SK-N-SH (cell line): ENCODE results near the gene GRIN1. TPM values are rescaled to one million over a fixed set of nuclear protein-coding genes. Genes with fewer than 3 reads are reported as not detected.

Source experiments
- CTCF ChIA-PET: fragments of 300-600, 350-600 bp; formaldehyde crosslinking; extraction: SDS; loops from one replicate; lab custom pipeline; 2021; lab: Yijun Ruan, JAX
- POLR2A ChIA-PET: fragments of 350-600 bp; sonication (Branson Sonifier 250); formaldehyde crosslinking; extraction: SDS; loops from one replicate; lab custom pipeline; 2020; ENCODE audit warnings: antibody characterized with exemption, inconsistent platforms; lab: Yijun Ruan, JAX
- DNase-seq: peaks from one replicate; pipeline ENCODE4 v3.0.0; 2012
- H2AFZ ChIP-seq: fragments of 200-600 bp; sonication (generic); 2 replicates; pipeline ENCODE4 v1.8.1; 2016; ENCODE audit warnings: antibody characterized with exemption, mild to moderate bottlenecking, low read depth
- H3F3A ChIP-seq: fragments of 200-600 bp; sonication (generic); replicated peaks from 2 replicates; pipeline ENCODE3; 2016; ENCODE audit warnings: antibody characterized with exemption, mild to moderate bottlenecking; ENCODE audit not compliant: insufficient read depth
- H3K27ac ChIP-seq, 2 experiments: fragments of 200-500 bp in 1 of 2; fragments of 200-600 bp in 1 of 2; sonication (Bioruptor generic) in 1 of 2; sonication (generic), shearing (Covaris generic) in 1 of 2; 2 replicates each; pipeline versions ENCODE4 v1.5.1 to v1.6.1; 2014 to 2016; ENCODE audit warnings: low read depth in 2 of 2, inconsistent platforms in 1 of 2, low read length in 1 of 2, mild to moderate bottlenecking in 1 of 2, mixed read lengths in 1 of 2
- H3K27me3 ChIP-seq: fragments of 200-600 bp; sonication (generic), shearing (Covaris generic); 2 replicates; pipeline ENCODE4 v1.6.1; 2016; ENCODE audit warnings: mixed run types; ENCODE audit not compliant: insufficient read depth
- H3K36me3 ChIP-seq, 2 experiments: fragments of 200-500 bp in 1 of 2; fragments of 200-600 bp in 1 of 2; sonication (Bioruptor generic) in 1 of 2; sonication (generic) in 1 of 2; replicated peaks in 1 of 2; 2 replicates each; pipeline versions ENCODE3 to v1.5.1; 2014 to 2016; ENCODE audit warnings: low read length in 1 of 2, mild to moderate bottlenecking in 1 of 2; ENCODE audit not compliant: insufficient read depth in 2 of 2, control insufficient read depth in 1 of 2
- H3K4me1 ChIP-seq, 2 experiments: fragments of 200-500 bp in 1 of 2; fragments of 200-600 bp in 1 of 2; sonication (Bioruptor generic) in 1 of 2; sonication (generic), shearing (Covaris generic) in 1 of 2; 2 replicates each; pipeline versions ENCODE4 v1.5.1 to v1.6.1; 2014 to 2016; ENCODE audit warnings: low read depth in 1 of 2, low read length in 1 of 2, mixed run types in 1 of 2; ENCODE audit not compliant: insufficient read depth in 2 of 2, control insufficient read depth in 1 of 2
- H3K4me2 ChIP-seq: fragments of 200-600 bp; sonication (generic), shearing (Covaris generic); 2 replicates; pipeline ENCODE4 v1.6.1; 2017; ENCODE audit warnings: mixed run types
- H3K4me3 ChIP-seq, 2 experiments: fragments of 200-500 bp in 1 of 2; fragments of 200-600 bp in 1 of 2; sonication (Bioruptor generic) in 1 of 2; sonication (generic), shearing (Covaris generic) in 1 of 2; 2 replicates each; pipeline versions ENCODE4 v1.5.1 to v1.8.1; 2014 to 2016; ENCODE audit warnings: low read depth in 2 of 2, inconsistent platforms in 1 of 2, low read length in 1 of 2, mild to moderate bottlenecking in 1 of 2, mixed read lengths in 1 of 2, moderate library complexity in 1 of 2
- H3K79me2 ChIP-seq: fragments of 200-600 bp; sonication (generic); 2 replicates; pipeline ENCODE4 v1.8.1; 2017; ENCODE audit warnings: mild to moderate bottlenecking; ENCODE audit not compliant: insufficient read depth
- H3K9ac ChIP-seq: fragments of 200-600 bp; sonication (generic); 2 replicates; pipeline ENCODE4 v1.6.1; 2017; ENCODE audit warnings: mixed run types
- H3K9me2 ChIP-seq: fragments of 200-600 bp; sonication (generic); 2 replicates; pipeline ENCODE4 v1.6.1; 2017; ENCODE audit warnings: mixed run types
- H3K9me3 ChIP-seq: fragments of 200-600 bp; sonication (generic); 2 replicates; pipeline ENCODE4 v1.6.1; 2017; ENCODE audit warnings: mixed run types, mild to moderate bottlenecking, moderate library complexity
- H4K20me1 ChIP-seq: fragments of 200-600 bp; sonication (generic); 2 replicates; pipeline ENCODE4 v1.6.1; 2017; ENCODE audit warnings: mild to moderate bottlenecking, mixed run types; ENCODE audit not compliant: insufficient read depth
- CTCF ChIP-seq: fragments of 200-600 bp; sonication (generic); IDR thresholded peaks from 2 replicates; pipeline ENCODE4 v1.6.1; 2017; ENCODE audit warnings: antibody characterized with exemption, mild to moderate bottlenecking, moderate library complexity
- ELF1 ChIP-seq: IDR thresholded peaks from 2 replicates; pipeline ENCODE4 v1.4.0; 2012
- EP300 ChIP-seq, 2 experiments: IDR thresholded peaks; 2 replicates each; pipeline versions ENCODE4 v1.4.0 to v1.6.1; 2012; ENCODE audit warnings: borderline replicate concordance in 1 of 2, low read depth in 1 of 2, low read length in 1 of 2
- EZH2phosphoT487 ChIP-seq: fragments of 200-600 bp; sonication (generic); IDR thresholded peaks from 2 replicates; pipeline ENCODE4 v1.6.1; 2017; ENCODE audit warnings: low read depth, mixed run types, mild to moderate bottlenecking, antibody characterized with exemption, moderate library complexity, borderline replicate concordance
- FOXJ3 ChIP-seq: sonication (generic); formaldehyde crosslinking; IDR thresholded peaks from 2 replicates; pipeline ENCODE4 v1.5.1; 2020; ENCODE audit warnings: mild to moderate bottlenecking, missing genetic modification reagents
- FOXM1 ChIP-seq: IDR thresholded peaks from 2 replicates; pipeline ENCODE4 v1.4.0; 2012; ENCODE audit warnings: low read depth, mild to moderate bottlenecking
- GABPA ChIP-seq: IDR thresholded peaks from 2 replicates; pipeline ENCODE4 v1.4.0; 2012; ENCODE audit warnings: low read depth, mild to moderate bottlenecking
- MEF2A ChIP-seq: IDR thresholded peaks from 2 replicates; pipeline ENCODE4 v1.4.0; 2012; ENCODE audit warnings: low read depth, borderline replicate concordance
- POLR2AphosphoS5 ChIP-seq: IDR thresholded peaks from 2 replicates; pipeline ENCODE4 v1.6.1; 2012; ENCODE audit warnings: low read depth, low read length
- RAD21 ChIP-seq: IDR thresholded peaks from 2 replicates; pipeline ENCODE4 v1.6.1; 2012; ENCODE audit warnings: mild to moderate bottlenecking, low read length
- REST ChIP-seq: IDR thresholded peaks from 2 replicates; pipeline ENCODE4 v1.6.1; 2012; ENCODE audit warnings: mild to moderate bottlenecking, low read depth, low read length, moderate library complexity
- RFX5 ChIP-seq: IDR thresholded peaks from 2 replicates; pipeline ENCODE4 v1.6.1; 2012; ENCODE audit warnings: mild to moderate bottlenecking, improper control_type of control experiment, low read length
- TAF1 ChIP-seq: IDR thresholded peaks from 2 replicates; pipeline ENCODE4 v1.6.1; 2012; ENCODE audit warnings: low read depth, mild to moderate bottlenecking, low read length, moderate library complexity, borderline replicate concordance
- TCF12 ChIP-seq: IDR thresholded peaks from 2 replicates; pipeline ENCODE4 v1.4.0; 2012
- TEAD4 ChIP-seq: IDR thresholded peaks from 2 replicates; pipeline ENCODE4 v1.4.0; 2012; ENCODE audit warnings: mild to moderate bottlenecking, borderline replicate concordance; ENCODE audit not compliant: insufficient read depth
- USF1 ChIP-seq: IDR thresholded peaks from 2 replicates; pipeline ENCODE4 v1.4.0; 2012; ENCODE audit warnings: low read depth, borderline replicate concordance
- YY1 ChIP-seq: IDR thresholded peaks from 2 replicates; pipeline ENCODE4 v1.4.0; 2012; ENCODE audit warnings: low read depth, mild to moderate bottlenecking
- WGBS: methylation state at CpG from one replicate; pipeline ENCODE4 v1.1.6; 2017; ENCODE audit warnings: low lambda C conversion rate; 5-methylcytosine and 5-hydroxymethylcytosine counted together
- polyA plus RNA-seq, 3 experiments: library from polyadenylated mRNA; depleted of rRNA; stranded (reverse); fragments of >200 nt; gene quantifications; 2 replicates each; pipeline ENCODE4 v1.2.3, GENCODE V29; 2012
- TF ChIP-seq, protein P1 (sequence below): IDR thresholded peaks from 2 replicates; pipeline ENCODE4 v1.4.0; 2012; ENCODE audit warnings: low read depth, borderline replicate concordance
- TF ChIP-seq, protein P2 (sequence below): IDR thresholded peaks from 2 replicates; pipeline ENCODE4; 2012
- TF ChIP-seq, protein P3 (sequence below): fragments of 150-350 bp; IDR thresholded peaks from 2 replicates; pipeline ENCODE4 v1.6.1; 2016; ENCODE audit warnings: mild to moderate bottlenecking, low read depth, low read length

GRIN1 gene
- polyA plus RNA-seq, 1 of the 3 experiments (the other 2 are of a cell fraction): not detected

GRCh38 chr9:137107312-137107921 is 31.5 kb upstream of the GRIN1 start:
- H2AFZ ChIP-seq: no peak overlapping the region
- H3K4me1 ChIP-seq: no peaks in the 10 kb centered on the region
- H3K4me3 ChIP-seq: no peak overlapping the region
- no peak overlapping the region for H3K27ac ChIP-seq
- no peaks in the 10 kb centered on the region for H3K79me2 ChIP-seq
- no peaks in the 10 kb centered on the region for H3K9me2 ChIP-seq
- H3K27me3 ChIP-seq: no peaks in the 10 kb centered on the region
- no peaks in the 10 kb centered on the region for H3K9me3 ChIP-seq
- CTCF ChIA-PET: interaction anchor here (1.1 to 2.9 kb wide), 3 partner anchors 40 to 129 kb away, joined by 3 to 11 read pairs (median 4); partner anchors contain the start of gene NPDC1
- 95% methylated on average over 8 of the region's 27 CpGs for WGBS
- TF ChIP-seq, protein P1, sequence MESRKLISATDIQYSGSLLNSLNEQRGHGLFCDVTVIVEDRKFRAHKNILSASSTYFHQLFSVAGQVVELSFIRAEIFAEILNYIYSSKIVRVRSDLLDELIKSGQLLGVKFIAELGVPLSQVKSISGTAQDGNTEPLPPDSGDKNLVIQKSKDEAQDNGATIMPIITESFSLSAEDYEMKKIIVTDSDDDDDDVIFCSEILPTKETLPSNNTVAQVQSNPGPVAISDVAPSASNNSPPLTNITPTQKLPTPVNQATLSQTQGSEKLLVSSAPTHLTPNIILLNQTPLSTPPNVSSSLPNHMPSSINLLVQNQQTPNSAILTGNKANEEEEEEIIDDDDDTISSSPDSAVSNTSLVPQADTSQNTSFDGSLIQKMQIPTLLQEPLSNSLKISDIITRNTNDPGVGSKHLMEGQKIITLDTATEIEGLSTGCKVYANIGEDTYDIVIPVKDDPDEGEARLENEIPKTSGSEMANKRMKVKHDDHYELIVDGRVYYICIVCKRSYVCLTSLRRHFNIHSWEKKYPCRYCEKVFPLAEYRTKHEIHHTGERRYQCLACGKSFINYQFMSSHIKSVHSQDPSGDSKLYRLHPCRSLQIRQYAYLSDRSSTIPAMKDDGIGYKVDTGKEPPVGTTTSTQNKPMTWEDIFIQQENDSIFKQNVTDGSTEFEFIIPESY: no peak
- TF ChIP-seq RFX5 (no peak), REST (no peak), EZH2phosphoT487 (no peak), CTCF (no peak), GABPA (no peak), MEF2A (no peak), FOXM1 (no peak), RAD21 (no peak), ELF1 (no peak), YY1 (no peak), USF1 (no peak), TEAD4 (no peak), POLR2AphosphoS5 (no peak), TCF12 (no peak), FOXJ3 (CRISPR knock-in tag) (no peak), TAF1 (no peak), EP300 (IDR thresholded peaks at IDR 0.05; ENCODE audit: borderline replicate concordance in 1 of 2, low read depth in 1 of 2, low read length in 1 of 2) (no peak)
- TF ChIP-seq, protein P2, sequence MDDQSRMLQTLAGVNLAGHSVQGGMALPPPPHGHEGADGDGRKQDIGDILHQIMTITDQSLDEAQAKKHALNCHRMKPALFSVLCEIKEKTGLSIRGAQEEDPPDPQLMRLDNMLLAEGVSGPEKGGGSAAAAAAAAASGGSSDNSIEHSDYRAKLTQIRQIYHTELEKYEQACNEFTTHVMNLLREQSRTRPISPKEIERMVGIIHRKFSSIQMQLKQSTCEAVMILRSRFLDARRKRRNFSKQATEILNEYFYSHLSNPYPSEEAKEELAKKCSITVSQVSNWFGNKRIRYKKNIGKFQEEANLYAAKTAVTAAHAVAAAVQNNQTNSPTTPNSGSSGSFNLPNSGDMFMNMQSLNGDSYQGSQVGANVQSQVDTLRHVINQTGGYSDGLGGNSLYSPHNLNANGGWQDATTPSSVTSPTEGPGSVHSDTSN: no peak
- TF ChIP-seq, protein P3, sequence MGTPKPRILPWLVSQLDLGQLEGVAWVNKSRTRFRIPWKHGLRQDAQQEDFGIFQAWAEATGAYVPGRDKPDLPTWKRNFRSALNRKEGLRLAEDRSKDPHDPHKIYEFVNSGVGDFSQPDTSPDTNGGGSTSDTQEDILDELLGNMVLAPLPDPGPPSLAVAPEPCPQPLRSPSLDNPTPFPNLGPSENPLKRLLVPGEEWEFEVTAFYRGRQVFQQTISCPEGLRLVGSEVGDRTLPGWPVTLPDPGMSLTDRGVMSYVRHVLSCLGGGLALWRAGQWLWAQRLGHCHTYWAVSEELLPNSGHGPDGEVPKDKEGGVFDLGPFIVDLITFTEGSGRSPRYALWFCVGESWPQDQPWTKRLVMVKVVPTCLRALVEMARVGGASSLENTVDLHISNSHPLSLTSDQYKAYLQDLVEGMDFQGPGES: no peak
- TF ChIP-seq, all 33 proteins: peak for 0
- POLR2A ChIA-PET: interaction anchor here (1.2 kb wide), 1 partner anchor 120 kb away, joined by 5 read pairs; the partner anchor contains the start of gene RNF224
- H3K9ac ChIP-seq: no peak overlapping the region
- DNase-seq: no peak
- no peak overlapping the region for H3K4me2 ChIP-seq
- H3K36me3 ChIP-seq: peaks cover 15 to 75% of the 10 kb centered on the region in 2 experiments
- no peaks in the 10 kb centered on the region for H4K20me1 ChIP-seq
- H3F3A ChIP-seq: peaks cover 5% of the 10 kb centered on the region
